Activated naive CD8-positive, alpha-beta T cell treated with anti-CD3 and anti-CD28 coated beads for 36 hours (primary cell): ENCODE results near the gene RGS7. TPM values are rescaled to one million over a fixed set of nuclear protein-coding genes. Genes with fewer than 3 reads are reported as not detected.
"Not testable (repeated sequence)": the region's sequence is repeated elsewhere in the genome, so short reads cannot be mapped to it uniquely, and the experiment has no call there.

Experiments used
- DNase-seq: peaks from one replicate; pipeline ENCODE4 v3.0.0; 2021
- H3K27ac Mint-ChIP-seq: one replicate; pipeline ENCODE4 v1.8.0; 2022; ENCODE audit warnings: mild to moderate bottlenecking, moderate library complexity, mixed read lengths
- H3K27me3 Mint-ChIP-seq: one replicate; pipeline ENCODE4 v1.8.0; 2022; ENCODE audit warnings: mild to moderate bottlenecking, mixed read lengths
- H3K36me3 Mint-ChIP-seq: one replicate; pipeline ENCODE4 v1.8.0; 2021; ENCODE audit warnings: mild to moderate bottlenecking, mixed read lengths
- H3K4me1 Mint-ChIP-seq: one replicate; pipeline ENCODE4 v1.8.0; 2021; ENCODE audit warnings: mixed read lengths
- H3K4me3 Mint-ChIP-seq: one replicate; pipeline ENCODE4 v1.8.0; 2022; ENCODE audit warnings: mild to moderate bottlenecking, moderate library complexity, mixed read lengths
- H3K9me3 Mint-ChIP-seq: one replicate; pipeline ENCODE4 v1.8.0; 2022; ENCODE audit warnings: mixed read lengths
- total RNA-seq, 2 experiments: library from RNA; stranded (reverse); gene quantifications; one replicate each; pipeline ENCODE4 v1.2.3, GENCODE V29; 2021

RGS7 gene
- total RNA-seq, 2 experiments from 2014 or later, result not detected

GRCh38 chr1:240737766-240738265 lies 619.2 kb downstream of the RGS7 start:
- Mint-ChIP-seq H3K4me1 (no peaks in the 10 kb centered on the region), H3K27ac (no peak overlapping the region), H3K27me3 (no peaks in the 10 kb centered on the region), H3K36me3 (no peaks in the 10 kb centered on the region), H3K9me3 (no peaks in the 10 kb centered on the region), H3K4me3 (no peak overlapping the region)
- no peak for DNase-seq

- no peaks in the 10 kb centered on the region for H3K36me3 Mint-ChIP-seq
- no peak overlapping the region for H3K27ac Mint-ChIP-seq
- H3K4me3 Mint-ChIP-seq, result no peak overlapping the region
- DNase-seq, result no peak
- no peaks in the 10 kb centered on the region for H3K9me3 Mint-ChIP-seq
- peaks cover 1% of the 10 kb centered on the region for H3K27me3 Mint-ChIP-seq
- no peaks in the 10 kb centered on the region for H3K4me1 Mint-ChIP-seq
These were observed 619.7 kb downstream of the RGS7 start for GRCh38 chr1:240737298-240737697.

GRCh38 chr1:240734705-240735104 lies 622.3 kb downstream of the RGS7 start:
- H3K36me3 Mint-ChIP-seq, DNase-seq, H3K4me1 Mint-ChIP-seq, H3K9me3 Mint-ChIP-seq, H3K27me3 Mint-ChIP-seq, H3K27ac Mint-ChIP-seq, H3K4me3 Mint-ChIP-seq: not testable (repeated sequence)

GRCh38 chr1:240734001-240734400 lies 623.0 kb downstream of the RGS7 start:
- Mint-ChIP-seq H3K4me3 (no peak overlapping the region), H3K4me1 (peaks cover 2% of the 10 kb centered on the region), H3K27me3 (peaks cover 4% of the 10 kb centered on the region), H3K36me3 (no peaks in the 10 kb centered on the region), H3K9me3 (no peaks in the 10 kb centered on the region), H3K27ac (no peak overlapping the region)
- DNase-seq, result no peak

- no peak for DNase-seq
- no peaks in the 10 kb centered on the region for H3K36me3 Mint-ChIP-seq
- no peak overlapping the region for H3K4me3 Mint-ChIP-seq
- H3K27me3 Mint-ChIP-seq, result peaks cover 4% of the 10 kb centered on the region
- peaks cover 2% of the 10 kb centered on the region for H3K4me1 Mint-ChIP-seq
- H3K9me3 Mint-ChIP-seq, result no peaks in the 10 kb centered on the region
- H3K27ac Mint-ChIP-seq, result no peak overlapping the region
These were observed 624.6 kb downstream of the RGS7 start for GRCh38 chr1:240732390-240732789.

Other genes starting within 250 kb of the RGS7 start
- 100 to 1,000 TPM; 101 to 103 TPM for gene FH, start 162.6 kb upstream of the RGS7 start, total RNA-seq
- under 1 TPM; 0.34 to 0.37 TPM for gene KMO, start 175.2 kb upstream of the RGS7 start, total RNA-seq